Hepatic stellate cell (primary cell): ENCODE results near the gene ABHD14A.
"Not testable (repeated sequence)": the region's sequence is repeated elsewhere in the genome, so short reads cannot be mapped to it uniquely, and the experiment has no call there.

Experiments
- DNase-seq: peaks from one replicate; pipeline ENCODE4 v3.0.0; 2011; ENCODE audit warnings: low spot score

Gene ABHD14A

DNA sequence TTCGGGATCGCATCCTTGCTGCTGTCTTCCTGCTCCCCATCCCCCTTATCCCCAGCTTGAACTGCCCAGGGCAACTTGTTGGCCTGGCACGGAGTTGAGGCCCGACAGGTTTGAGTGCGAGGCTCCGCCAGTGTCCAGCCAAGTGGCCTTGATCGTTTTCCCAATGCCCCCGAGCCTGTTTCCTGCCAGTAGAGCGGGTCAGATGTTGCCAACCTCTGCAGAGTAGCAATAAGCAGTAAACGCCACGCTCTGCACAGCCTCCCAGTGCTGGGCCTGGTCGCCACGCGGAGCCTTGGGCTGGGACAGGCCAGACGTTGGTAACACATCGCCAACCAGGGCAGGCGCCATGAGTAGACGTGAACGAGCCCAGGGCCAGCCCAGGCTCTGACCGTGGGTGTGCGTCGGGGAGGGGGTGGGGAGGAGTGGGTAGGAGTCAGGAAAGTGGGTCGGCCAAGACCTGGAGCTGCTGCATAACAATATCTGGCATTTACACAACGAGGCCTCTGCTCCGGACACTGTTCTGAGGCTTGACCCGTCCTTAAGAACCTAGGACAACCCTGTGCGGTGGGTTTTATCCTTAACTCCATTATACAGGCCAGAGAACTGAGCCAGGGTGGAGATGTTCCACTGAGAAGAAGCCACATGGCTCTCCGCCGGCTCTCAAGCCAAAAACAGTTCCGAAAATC, 444 bp upstream of the ABHD14A start:
- no peak for DNase-seq

DNA sequence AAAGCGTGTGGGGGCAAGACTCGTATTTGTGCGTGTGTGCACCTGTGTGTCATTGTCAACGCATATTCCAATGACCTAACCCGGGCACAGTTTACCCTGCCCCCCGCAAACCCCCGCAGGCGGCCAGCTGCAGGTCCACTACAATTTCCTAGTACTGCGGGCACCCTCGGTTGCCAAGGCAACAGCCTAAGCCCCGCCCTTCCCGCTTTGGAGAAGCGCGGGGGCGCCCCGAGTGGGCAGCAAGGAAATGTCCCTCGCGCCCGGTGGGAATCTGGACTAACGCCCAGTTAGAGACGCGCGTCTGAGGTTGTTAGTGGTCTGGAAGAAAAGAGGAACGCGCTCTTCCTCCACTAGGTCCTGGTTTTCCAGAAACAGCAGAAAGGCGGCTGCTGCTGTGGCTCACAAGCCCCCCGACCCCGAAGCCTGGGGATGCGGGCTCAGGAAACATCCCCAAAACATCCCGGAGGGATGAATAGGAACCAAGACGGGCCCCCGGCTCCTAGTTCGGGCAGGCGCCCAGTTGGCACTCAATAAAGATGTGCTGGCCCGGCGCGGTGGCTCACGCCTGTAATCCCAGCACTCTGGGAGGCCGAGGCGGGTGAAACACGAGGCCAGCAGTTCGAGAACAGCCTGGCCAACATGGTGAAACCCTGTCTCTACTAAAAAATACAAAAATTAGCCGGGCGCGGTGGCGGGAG, 1.1 kb downstream of the ABHD14A start:
- peak; percentile 74 for DNase-seq

DNA sequence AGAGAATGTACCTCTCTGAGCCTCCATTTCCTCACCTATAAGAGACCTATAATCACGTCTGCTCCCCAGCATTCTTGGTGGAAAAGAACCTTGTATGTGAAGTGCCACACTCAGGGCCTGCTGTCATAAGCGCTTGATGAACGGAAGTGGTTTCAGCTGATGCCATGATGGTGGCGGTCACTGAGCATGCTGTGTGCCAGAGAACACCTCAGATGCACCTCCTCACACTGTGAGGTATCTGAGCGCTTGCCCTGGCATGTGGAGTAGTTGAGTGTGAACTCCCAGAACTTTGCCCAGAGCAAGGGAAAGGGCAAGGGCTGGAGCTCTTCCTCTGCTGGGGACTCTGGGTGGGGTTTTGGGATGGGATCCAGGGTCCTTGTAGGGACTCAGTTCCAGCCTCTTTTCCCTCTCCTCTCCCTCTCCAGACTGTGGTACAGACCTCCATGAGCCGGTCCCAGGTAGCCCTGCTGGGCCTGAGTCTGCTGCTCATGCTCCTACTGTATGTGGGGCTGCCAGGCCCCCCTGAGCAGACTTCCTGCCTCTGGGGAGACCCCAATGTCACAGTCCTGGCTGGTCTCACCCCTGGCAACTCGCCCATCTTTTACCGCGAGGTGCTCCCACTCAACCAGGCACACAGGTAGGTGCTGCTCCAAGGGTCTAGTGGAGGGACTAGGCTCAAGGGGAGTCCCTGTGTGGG, 2.7 kb downstream of the ABHD14A start:
- DNase-seq, result no peak

DNA sequence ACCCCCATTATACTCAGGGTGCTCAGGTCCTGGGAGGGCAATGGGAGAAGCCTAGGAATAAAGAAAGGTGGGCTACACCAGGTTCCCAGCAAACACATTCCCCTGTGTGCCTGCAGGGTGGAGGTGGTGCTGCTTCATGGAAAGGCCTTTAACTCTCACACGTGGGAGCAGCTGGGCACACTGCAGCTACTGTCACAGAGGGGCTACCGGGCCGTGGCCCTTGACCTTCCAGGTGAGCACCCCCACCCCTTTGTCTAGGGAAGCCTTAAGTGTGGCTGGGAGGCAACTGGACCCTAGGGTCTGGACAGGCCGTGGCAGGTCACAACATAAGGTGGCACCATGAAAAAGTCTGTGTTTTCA, 3.3 kb downstream of the ABHD14A start:
- no peak for DNase-seq

DNA sequence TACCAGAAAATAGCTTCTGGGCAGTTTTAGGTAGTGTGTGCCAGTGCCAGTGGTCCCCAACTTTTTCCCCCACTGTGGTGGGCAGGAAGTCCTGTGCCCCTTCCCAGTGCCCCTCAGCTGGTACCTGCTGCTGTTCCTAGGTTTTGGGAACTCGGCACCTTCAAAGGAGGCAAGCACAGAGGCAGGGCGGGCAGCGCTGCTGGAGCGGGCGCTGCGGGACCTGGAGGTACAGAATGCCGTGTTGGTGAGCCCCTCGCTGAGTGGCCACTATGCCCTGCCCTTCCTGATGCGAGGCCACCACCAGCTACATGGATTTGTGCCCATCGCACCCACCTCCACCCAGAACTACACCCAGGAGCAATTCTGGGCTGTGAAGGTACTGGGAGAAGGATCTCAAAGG, 5.4 kb downstream of the ABHD14A start:
- DNase-seq, result no peak

DNA sequence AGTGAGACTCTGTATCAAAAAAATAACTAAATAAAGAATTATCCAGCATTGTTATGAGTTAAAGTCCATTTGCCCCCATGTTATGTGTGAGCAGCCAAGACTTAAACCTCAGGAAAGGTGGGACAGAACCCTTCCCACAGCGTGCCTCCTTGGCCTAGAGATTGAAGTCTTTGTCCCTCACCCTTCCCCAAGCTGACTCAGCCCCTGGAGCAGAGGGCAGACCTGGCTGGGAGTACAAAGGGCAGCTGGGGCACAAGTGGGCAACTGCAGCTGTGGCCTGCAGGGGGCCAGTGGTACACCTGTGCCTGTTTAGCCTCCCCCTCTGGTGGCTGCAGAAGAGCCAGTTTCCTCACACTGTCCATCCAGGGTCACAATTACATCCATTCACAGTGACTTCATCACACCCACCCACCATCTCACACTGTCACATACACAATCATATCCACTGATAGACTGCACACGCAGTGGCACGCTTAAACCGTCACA, 7.5 kb downstream of the ABHD14A start:
- DNase-seq, result peak; percentile 55

DNA sequence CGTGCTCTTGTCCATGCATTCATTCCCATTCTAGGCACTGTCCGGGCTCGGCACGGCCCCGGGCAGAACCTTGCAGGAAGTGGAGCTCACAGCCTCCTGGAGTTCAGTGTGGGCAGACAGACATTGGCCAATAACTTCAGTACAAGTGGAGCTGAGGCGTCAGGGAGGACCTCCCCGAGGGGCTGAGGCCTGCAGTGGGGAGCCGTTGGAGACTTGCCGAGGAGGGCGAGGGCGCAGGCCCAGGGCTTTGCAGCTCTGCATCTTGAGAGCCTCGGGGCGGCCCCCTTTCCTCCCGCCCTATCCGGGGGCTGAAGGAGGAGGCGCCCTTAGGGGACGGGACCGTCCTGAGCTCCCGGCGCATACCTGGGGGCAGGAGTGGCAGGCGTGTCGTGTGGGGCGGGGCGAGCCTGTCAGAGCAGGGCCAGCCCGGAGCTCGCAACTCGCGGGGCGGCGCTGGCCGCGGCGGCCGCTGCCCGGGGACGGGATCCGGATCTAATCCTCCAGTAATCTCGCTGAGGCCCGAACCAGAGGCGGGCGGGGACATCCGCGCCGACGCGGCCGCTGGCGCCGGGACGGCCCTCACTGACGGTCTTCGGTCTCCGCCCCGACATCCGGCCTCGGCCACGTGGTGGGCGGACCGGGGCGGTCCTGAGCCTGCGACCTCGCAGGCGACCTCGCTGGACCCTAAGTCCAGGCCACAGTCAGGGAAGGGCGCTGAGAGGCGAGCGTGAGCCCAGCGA, 8.1 kb downstream of the ABHD14A start, which contains the start of gene ACY1:
Gene ACY1 (plus strand): TSS at position 698 of the 740 bp plus-strand sequence. CDS start 530 bp downstream, outside the sequence.
- DNase-seq, result peak; percentile 99

DNA sequence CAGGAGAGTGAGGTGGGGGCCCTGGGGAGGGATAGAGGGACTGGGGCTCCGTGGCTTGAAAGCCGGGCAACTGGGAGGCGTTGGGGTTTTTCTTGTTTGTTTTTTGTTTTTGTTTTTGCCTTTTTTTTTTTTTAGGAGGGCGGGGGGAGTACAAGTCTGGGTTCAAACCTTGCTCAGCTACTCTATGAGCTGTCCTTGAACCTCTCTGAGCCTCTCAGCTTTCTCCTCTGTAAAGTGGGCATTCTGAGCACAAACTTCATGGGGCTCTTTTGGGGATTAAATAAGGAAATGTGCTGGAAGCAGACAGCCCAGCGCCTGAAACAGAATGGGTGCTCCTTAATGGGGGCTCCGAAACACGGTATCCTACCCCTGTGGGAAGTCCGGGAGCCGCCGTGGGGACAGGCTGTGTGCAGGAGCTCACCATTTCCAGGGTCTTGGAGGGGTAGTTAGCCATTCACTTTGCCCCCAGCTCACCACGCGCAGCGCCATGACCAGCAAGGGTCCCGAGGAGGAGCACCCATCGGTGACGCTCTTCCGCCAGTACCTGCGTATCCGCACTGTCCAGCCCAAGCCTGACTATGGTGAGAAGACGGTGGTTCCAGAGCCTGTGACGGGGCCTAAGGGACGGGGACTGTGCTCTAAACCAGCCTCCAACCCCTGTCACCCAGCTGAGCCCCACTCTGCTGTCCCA, 8.9 kb downstream of the ABHD14A start:
- peak; percentile 28 for DNase-seq

DNA sequence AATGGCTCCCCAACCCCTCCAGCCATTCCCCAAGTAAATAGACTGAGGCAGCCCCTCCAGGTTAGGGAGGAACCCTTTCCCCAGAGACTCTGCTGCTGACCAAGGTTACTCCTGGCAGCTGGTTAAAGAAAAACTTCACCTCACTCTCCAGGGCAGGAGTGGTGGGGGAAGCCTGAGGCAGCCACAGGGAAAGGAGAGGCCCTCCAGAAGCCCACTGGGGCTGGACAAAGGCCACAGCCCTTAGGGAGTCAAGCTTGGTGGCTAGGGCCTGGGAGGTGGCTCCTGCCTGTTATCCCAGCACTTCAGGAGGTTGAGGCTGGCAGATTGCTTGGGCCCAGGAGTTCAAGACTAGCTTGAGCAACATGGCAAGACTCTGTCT, 9.4 kb downstream of the ABHD14A start:
- DNase-seq, result no peak

DNA sequence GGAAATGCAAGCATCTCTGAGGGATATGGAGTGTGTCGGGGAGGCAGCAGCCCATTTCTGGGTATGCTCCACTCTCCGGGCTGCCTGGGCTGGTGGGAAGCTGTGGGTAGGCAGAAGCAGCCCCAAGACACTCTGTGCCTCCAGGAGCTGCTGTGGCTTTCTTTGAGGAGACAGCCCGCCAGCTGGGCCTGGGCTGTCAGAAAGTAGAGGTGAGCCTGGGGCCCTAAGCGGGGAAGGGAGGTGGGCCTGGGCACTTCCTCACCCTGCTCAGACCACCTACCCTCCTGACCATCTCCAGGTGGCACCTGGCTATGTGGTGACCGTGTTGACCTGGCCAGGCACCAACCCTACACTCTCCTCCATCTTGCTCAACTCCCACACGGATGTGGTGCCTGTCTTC, 10.2 kb downstream of the ABHD14A start:
- DNase-seq, result no peak

DNA sequence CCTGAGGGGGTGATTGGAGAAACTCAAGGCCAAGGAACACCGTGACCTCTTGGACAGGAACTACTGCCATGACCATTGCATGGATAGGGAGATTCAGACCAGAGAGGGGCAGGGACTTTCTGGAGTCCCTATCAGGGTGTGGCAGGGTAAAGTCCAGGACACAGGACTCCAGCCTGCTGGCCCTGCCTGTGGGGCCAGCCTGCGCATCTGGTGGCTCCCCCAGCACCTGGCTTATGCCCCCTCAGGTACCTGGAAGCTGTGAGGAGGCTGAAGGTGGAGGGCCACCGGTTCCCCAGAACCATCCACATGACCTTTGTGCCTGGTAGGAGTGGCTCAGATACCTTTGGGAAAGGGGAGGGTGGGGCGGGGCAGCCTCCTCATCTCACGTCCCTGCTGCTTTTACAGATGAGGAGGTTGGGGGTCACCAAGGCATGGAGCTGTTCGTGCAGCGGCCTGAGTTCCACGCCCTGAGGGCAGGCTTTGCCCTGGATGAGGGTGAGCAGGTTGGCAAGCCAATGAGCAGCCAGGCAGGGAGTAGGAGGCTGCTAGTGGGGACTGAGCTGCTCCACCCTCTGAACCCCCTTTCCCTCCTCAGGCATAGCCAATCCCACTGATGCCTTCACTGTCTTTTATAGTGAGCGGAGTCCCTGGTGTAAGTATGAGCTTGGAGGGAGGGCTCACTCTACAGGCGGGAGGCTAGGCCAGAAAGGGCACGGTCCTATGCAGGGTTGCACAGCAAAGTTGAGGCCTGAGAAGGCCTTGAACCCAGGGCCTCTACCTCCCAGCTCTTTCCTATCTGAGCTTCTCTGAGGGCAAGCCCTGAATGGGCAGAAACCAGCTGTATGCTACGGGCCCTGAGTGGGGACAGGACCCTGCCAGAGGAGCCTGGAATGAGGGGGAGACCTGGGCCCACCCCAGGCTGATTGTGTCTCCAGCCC, 11.4 kb downstream of the ABHD14A start:
- DNase-seq, result no peak

DNA sequence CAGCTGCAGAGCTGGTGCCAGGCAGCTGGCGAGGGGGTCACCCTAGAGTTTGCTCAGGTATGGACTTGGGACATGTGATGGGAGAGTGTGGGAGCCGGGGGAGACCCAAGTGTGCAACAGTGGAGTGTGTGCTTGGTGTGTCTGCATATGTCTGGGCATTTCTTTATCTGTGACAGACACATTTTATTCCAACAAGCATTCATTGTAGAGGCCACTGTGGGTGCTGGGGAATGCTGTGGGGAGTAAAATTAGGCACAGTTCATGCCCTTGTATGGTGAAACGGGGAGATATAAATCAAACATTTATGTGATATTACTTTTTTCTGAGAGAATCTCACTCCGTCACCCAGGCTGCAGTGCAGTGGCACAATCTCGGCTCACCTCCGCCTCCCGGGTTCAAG, 12.7 kb downstream of the ABHD14A start:
- DNase-seq, result no peak

DNA sequence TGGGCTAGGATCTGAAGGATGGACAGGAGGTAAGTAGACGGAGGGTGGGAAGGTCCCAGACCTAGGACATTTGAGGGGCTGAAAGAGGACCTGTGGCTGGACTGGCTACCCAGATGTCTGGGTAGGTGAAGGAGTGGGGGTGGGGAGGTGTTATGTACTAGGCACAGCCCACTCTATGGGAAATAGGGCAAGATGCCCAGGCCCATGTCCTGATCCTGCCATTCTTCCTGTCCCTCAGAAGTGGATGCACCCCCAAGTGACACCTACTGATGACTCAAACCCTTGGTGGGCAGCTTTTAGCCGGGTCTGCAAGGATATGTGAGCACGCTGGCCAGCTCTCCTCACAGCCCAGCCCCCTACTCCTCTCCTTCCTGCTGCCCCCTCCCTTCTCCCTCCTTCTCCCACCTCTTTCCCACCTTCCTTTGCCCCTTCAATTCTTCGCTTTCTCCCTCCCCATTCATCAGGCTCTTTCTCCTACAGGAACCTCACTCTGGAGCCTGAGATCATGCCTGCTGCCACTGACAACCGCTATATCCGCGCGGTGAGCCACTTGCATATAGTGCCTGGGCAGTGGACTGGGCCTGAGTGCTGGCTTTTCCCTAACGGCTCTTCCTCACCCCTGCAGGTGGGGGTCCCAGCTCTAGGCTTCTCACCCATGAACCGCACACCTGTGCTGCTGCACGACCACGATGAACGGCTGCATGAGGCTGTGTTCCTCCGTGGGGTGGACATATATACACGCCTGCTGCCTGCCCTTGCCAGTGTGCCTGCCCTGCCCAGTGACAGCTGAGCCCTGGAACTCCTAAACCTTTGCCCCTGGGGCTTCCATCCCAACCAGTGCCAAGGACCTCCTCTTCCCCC, 13.7 kb downstream of the ABHD14A start:
- no peak for DNase-seq

DNA sequence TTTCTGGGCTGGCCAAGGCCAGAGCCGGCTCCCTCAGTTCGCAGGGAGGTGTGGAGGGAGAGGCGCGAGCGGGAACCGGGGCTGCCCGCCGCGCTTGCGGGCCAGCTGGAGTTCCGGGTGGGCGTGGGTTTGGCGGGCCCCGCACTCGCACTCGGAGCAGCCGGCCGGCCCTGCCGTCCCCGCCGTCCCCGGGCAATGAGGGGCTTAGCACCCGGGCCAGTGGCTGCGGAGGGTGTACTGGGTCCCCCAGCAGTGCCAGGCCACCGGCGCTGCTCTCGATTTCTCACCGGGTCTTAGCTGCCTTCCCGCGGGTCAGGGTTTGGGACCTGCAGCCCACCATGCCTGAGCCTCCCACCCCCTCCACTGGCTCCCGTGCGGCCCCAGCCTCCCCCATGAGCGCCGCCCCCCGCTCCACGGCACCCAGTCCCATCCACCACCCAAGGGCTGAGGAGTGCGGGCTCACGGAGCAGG, 15.7 kb downstream of the ABHD14A start:
- DNase-seq, result not testable (repeated sequence)

DNA sequence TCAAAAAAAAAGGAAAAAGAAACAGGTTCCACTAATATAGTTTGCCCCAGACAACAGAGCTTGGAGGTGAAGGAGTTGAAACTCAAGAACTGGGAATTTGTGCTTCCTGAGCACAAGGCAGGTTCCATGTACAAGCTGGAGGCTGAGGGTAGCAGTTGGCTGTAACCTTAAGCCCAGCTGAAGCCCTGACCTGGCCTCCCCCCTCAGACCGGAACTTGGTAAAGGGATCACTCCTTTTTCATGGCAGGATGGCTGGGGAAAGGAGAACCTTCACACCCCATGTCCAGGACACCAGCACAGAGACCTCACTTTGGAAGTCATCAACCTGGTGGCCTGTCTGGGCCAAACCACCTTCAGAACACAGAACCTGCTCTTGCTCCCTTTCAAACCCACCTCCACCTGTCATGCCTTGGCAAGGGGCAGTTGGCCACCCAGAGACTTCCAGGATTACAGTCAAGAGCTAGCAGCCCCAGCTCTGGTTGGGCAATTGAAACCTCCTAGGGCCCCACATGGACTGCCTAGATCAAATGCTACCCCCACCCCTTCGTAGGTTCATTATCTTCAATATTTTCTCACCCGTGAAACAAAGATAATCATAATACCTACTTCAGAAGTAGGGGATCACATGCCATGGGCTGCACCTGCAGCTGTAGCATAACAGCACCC, 17.3 kb downstream of the ABHD14A start:
- no peak for DNase-seq

DNA sequence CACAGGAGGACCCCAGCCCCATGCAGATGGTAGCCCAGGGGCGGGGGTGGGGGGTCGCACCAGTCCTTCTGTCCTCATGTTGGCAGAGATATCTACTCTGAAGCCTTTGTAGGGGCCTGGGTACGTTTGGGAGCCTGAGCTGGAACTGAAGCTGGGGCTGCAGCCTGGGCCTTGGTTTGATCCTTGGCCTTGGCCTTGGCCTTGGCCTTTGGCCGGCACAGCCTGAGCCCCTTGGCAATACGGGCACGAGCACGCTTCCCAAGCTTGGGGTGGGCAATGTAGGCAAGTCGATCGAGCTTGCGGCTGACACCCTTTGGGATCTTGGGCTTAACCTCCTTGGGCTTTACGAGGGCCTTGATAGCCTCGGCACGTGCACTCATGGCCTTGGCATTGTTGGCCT, 18.8 kb downstream of the ABHD14A start:
- DNase-seq, result not testable (repeated sequence)

DNA sequence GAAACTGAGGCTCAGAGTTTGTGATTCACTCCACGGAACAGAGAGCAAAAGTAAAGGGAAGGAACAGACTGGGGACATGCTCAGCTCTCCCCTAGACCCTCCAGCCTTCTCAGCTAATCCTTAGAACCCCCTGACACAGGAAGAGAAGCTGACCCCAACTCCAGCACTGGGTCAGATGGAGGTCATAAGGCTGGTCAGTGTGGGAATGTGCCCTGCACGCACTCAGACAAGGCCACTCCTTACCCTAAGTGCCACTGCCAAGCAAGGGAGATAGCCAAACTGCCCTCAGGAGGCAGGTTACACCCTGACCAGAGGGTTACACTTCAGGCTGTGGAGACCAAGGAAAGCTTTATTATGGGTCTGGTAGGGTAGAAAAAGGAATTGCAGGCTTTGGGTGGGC, 19.7 kb downstream of the ABHD14A start:
- DNase-seq, result no peak

DNA sequence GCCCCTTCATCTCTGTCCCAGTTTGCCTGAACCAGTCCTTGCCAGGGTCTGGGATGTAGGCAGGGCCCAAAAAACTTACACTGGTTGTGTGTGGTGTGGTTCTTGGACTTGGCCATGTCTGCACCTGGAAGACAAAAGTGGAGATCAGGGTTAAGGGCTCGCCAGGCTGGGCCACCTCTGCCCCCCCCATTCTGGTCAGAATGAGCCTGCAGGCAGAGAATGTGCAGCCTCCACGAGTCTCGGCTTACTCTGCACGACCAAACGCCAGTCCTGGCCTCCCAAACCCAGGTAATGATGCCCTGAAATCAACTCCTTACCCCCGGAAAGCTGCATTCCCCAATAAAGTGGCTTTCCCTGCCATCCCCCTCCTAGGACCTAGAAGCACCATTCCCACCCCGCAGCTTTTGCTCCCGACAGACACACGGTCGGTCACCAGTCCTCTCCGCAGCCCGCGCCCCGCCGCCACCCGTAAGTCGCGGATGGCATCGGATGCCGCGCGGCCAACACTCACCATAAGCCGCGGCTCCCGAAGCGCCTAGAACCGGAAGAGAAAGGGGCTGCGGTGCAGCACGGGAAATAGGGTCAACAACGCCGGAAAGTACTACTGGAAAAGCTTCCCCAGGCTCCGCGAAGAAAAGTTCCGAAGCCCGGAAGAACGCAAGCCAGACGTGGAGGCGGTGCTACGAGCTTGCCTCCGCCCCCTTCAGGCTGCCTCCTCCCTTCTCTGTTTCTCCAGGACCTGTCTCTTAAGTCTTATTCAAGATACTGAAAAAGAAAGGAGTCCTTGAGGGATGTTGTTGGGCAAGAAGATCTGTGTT, 20.7 kb downstream of the ABHD14A start, which contains the start of gene RPL29:
Gene RPL29 (minus strand): TSS at position 550 of the 818 bp plus-strand sequence. CDS start 434 bp downstream, at position 116.
- peak; percentile 95 for DNase-seq
